ENCODE results near the gene UVRAG. TPM values are rescaled to one million over a fixed set of nuclear protein-coding genes. Genes with fewer than 3 reads are reported as not detected.

Gene UVRAG
- total RNA-seq, 2 donors from 2014 or later: 10.9 to 31.0 TPM

DNA sequence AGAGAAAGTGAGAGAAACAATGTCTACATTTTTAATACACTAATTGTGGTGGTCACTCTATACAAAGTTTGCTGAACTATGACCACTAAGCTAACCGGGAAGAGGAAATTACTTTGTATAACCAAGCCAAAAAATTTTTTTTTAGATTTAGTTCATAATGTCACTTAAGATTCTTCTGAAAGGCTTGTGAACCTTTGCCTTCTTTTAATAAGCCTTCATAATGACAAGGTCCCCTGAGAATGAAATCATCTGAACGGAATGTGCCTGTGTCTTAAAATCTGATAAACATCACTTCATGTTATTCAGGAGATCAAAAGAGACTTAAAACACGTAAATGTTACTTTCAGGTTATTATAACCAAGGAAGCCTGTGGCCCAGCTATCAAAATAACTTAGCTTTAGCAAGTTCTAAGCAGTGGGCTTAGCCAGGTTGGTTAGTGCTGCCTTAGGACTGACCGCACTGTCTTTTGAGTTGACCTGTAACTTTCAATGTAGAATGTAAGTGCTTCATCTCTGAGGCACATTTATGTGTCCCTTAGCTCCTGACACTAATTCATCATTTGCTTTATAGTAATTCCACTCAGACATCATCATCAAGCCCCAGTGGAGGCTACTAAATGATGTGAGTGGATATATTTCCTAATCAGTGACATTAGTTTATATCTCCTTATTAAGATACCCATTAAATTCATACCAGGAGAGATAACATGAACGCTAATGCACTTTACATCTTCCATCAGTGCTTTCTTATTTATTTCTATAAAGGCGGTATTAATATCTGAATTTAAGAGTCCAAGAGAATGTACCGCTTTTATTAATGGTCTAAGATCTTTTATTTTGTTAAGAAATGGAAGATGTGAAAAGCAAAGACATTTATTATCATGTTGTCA lies 268.8 kb downstream of the UVRAG start:
- TF ChIP-seq, protein P1, sequence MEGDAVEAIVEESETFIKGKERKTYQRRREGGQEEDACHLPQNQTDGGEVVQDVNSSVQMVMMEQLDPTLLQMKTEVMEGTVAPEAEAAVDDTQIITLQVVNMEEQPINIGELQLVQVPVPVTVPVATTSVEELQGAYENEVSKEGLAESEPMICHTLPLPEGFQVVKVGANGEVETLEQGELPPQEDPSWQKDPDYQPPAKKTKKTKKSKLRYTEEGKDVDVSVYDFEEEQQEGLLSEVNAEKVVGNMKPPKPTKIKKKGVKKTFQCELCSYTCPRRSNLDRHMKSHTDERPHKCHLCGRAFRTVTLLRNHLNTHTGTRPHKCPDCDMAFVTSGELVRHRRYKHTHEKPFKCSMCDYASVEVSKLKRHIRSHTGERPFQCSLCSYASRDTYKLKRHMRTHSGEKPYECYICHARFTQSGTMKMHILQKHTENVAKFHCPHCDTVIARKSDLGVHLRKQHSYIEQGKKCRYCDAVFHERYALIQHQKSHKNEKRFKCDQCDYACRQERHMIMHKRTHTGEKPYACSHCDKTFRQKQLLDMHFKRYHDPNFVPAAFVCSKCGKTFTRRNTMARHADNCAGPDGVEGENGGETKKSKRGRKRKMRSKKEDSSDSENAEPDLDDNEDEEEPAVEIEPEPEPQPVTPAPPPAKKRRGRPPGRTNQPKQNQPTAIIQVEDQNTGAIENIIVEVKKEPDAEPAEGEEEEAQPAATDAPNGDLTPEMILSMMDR (IDR thresholded peaks at IDR 0.05): no peak
- TF ChIP-seq POLR2A (IDR thresholded peaks at IDR 0.05): no peak
- Histone ChIP-seq H3K27me3 (no peaks in the 10 kb centered on the region), H3K36me3 (replicated peaks in 1 of 2; ENCODE audit: insufficient read depth in 1 of 2, low read depth in 2 of 2) (no peaks in the 10 kb centered on the region), H3K9me3 (no peaks in the 10 kb centered on the region), H3K27ac (no peak overlapping the region), H3K4me3 (no peak overlapping the region), H3K4me1 (no peaks in the 10 kb centered on the region)
- ATAC-seq: peak; percentile 24
- intact Hi-C loops (cut with DNase I): no loop called here
- no peak for DNase-seq
- WGBS, 2 donors: 76 to 80% methylated on average over 7 of the region's 7 CpGs

DNA sequence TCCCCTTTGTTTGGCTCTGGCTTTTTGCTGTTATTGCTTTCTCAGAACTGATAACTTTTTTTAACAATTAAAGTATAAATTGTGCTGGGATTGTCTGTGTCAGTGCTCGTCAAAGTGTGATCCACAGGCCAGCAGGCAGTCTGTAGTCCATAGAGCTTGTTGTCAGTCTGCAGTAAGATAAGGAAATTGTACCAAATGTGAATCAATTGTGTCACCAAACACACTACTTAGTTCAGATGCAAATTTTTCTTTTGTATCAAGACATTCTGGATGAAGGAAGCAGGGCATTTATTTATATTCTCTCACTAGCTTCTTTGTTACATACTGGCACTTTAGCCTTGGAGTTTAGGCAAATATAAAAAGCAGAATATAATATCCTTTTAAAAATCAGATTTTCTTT lies 270.3 kb downstream of the UVRAG start:
- no peaks in the 10 kb centered on the region for H3K36me3 ChIP-seq (replicated peaks in 1 of 2; ENCODE audit: insufficient read depth in 1 of 2, low read depth in 2 of 2)
- H3K27ac ChIP-seq: no peak overlapping the region
- H3K9me3 ChIP-seq: no peaks in the 10 kb centered on the region
- no peak for DNase-seq
- ATAC-seq: no peak
- no peak for TF ChIP-seq POLR2A (IDR thresholded peaks at IDR 0.05)
- TF ChIP-seq, protein P1 (IDR thresholded peaks at IDR 0.05): no peak
- intact Hi-C loops (cut with DNase I): no loop called here
- no peak overlapping the region for H3K4me3 ChIP-seq
- H3K4me1 ChIP-seq: no peaks in the 10 kb centered on the region
- WGBS, 2 donors: 74 to 79% methylated on average over 1 of the region's 1 CpG
- H3K27me3 ChIP-seq: no peaks in the 10 kb centered on the region

DNA sequence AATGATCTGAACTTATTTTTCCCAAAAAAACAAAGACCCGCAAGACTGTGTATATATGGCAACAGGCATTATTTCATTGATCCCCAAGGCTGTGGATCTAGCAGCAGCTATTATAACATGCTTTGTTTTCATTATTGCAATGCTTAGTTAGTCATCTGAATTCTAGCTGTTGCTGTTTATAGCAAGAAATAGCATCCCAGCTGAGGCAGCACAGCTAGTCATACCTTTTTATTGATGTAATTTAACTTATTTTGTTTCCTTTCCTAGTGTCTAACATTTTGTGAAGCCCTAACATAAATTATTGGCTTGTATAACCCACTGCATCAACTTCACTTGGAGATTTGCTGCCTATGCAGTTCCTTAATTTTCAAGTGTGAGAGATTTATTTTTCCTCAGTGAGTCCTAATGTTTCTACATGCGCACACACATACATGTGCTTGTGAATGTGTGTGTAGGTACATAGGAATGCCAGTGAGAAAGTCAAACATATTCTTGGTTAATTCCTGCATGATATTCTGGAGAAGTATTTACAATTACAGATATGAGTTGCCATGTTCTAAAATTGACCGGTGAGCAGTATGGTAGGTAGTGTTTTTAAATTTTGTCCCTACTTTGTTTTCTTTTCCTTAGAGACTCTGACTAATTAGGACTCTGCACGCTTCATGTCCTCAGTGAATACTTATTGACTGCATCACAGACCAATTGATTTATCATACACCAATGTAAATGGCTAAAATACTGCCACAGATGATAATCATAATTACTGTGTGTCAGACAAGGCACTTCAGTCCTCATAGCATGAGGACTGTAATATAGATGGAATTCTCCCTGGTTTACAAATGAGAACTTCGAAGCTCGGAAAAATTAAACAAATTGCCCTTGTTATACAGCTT lies 272.0 kb downstream of the UVRAG start:
- no peaks in the 10 kb centered on the region for H3K27me3 ChIP-seq
- no peak for TF ChIP-seq POLR2A (IDR thresholded peaks at IDR 0.05)
- TF ChIP-seq, protein P1 (IDR thresholded peaks at IDR 0.05): no peak
- 97% methylated on average over 6 of the region's 6 CpGs for WGBS, 2 donors
- H3K9me3 ChIP-seq: no peaks in the 10 kb centered on the region
- no peaks in the 10 kb centered on the region for H3K36me3 ChIP-seq (replicated peaks in 1 of 2; ENCODE audit: insufficient read depth in 1 of 2, low read depth in 2 of 2)
- H3K4me1 ChIP-seq: no peaks in the 10 kb centered on the region
- intact Hi-C loops (cut with DNase I): no loop called here
- no peak for DNase-seq
- no peak for ATAC-seq
- no peak overlapping the region for H3K4me3 ChIP-seq
- H3K27ac ChIP-seq: no peak overlapping the region

DNA sequence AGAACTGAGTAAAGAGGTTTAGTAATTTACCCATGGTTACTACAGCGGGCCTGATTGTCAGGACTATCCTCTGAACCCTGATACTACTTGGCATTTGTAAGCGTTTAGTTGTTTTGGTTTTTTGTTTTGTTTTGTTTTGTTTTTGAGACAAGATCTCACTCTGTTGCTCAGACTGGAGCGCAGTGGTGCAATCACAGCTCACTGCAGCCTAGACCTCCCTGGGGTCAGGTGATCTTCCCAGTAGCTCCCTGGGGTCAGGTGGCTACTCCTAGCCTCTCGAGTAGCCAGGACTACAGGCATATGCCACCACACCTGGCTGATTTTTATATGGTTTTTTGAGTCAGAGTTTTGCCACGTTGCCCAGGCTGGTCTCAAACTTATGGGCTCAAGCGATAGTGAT lies 272.7 kb downstream of the UVRAG start:
- no peak for TF ChIP-seq POLR2A (IDR thresholded peaks at IDR 0.05)
- TF ChIP-seq, protein P1 (IDR thresholded peaks at IDR 0.05): no peak
- Histone ChIP-seq H3K27me3 (no peaks in the 10 kb centered on the region), H3K27ac (no peak overlapping the region), H3K4me3 (no peak overlapping the region), H3K36me3 (replicated peaks in 1 of 2; ENCODE audit: insufficient read depth in 1 of 2, low read depth in 2 of 2) (no peaks in the 10 kb centered on the region), H3K4me1 (no peaks in the 10 kb centered on the region), H3K9me3 (no peaks in the 10 kb centered on the region)
- ATAC-seq: no peak
- no peak for DNase-seq
- intact Hi-C loops (cut with DNase I): no loop called here
- 95 to 97% methylated on average over 6 of the region's 6 CpGs for WGBS, 2 donors
